Measurements from ENCODE around the gene KLHL25. TPM values are rescaled to one million over a fixed set of nuclear protein-coding genes. Genes with fewer than 3 reads are reported as not detected.
A peak's percentile ranks its signal among the peaks of the same experiment; 100 is the strongest.

The KLHL25 gene
- total and polyA plus RNA-seq, 2 experiments from 2014 or later, result 10.9 to 18.0 TPM

- no peaks in the 10 kb centered on the region for H3K9me3 ChIP-seq (ENCODE audit: low read depth)
- no peak for TF ChIP-seq CTCF (IDR thresholded peaks at IDR 0.05; ENCODE audit: low read depth, low read length)
- H3K27ac ChIP-seq, result no peak overlapping the region
- H3K4me3 ChIP-seq, result no peak overlapping the region
- H3K27me3 ChIP-seq, result no peaks in the 10 kb centered on the region
- no peak for DNase-seq (ENCODE audit: low read depth in 1 of 2, low spot score in 1 of 2)
- H3K4me1 ChIP-seq (ENCODE audit: low read depth), result no peaks in the 10 kb centered on the region
- H3K36me3 ChIP-seq, result peaks cover 42% of the 10 kb centered on the region
Observed at GRCh38 chr15:85741662-85742061, 53.1 kb downstream of the KLHL25 start.

GRCh38 chr15:85741021-85741421 lies 53.7 kb downstream of the KLHL25 start:
- Histone ChIP-seq H3K27ac (peak overlapping the region; percentile 39), H3K9me3 (ENCODE audit: low read depth) (no peaks in the 10 kb centered on the region), H3K4me3 (no peak overlapping the region), H3K27me3 (no peaks in the 10 kb centered on the region), H3K4me1 (ENCODE audit: low read depth) (no peaks in the 10 kb centered on the region), H3K36me3 (peaks cover 43% of the 10 kb centered on the region)
- TF ChIP-seq CTCF (IDR thresholded peaks at IDR 0.05; ENCODE audit: low read depth, low read length), result no peak
- DNase-seq (ENCODE audit: low read depth in 1 of 2, low spot score in 1 of 2), result no peak

- TF ChIP-seq CTCF (IDR thresholded peaks at IDR 0.05; ENCODE audit: low read depth, low read length), result no peak
- Histone ChIP-seq H3K4me1 (ENCODE audit: low read depth) (no peaks in the 10 kb centered on the region), H3K27ac (no peak overlapping the region), H3K4me3 (no peak overlapping the region), H3K9me3 (ENCODE audit: low read depth) (no peaks in the 10 kb centered on the region), H3K36me3 (peaks cover 43% of the 10 kb centered on the region), H3K27me3 (no peaks in the 10 kb centered on the region)
- DNase-seq (ENCODE audit: low read depth in 1 of 2, low spot score in 1 of 2), result no peak
Observed at GRCh38 chr15:85737061-85737460, 57.7 kb downstream of the KLHL25 start.

- Histone ChIP-seq H3K27ac (no peak overlapping the region), H3K27me3 (no peaks in the 10 kb centered on the region), H3K4me3 (no peak overlapping the region), H3K4me1 (ENCODE audit: low read depth) (no peaks in the 10 kb centered on the region), H3K36me3 (peaks cover 48% of the 10 kb centered on the region), H3K9me3 (ENCODE audit: low read depth) (no peaks in the 10 kb centered on the region)
- no peak for TF ChIP-seq CTCF (IDR thresholded peaks at IDR 0.05; ENCODE audit: low read depth, low read length)
- peak in 1 of 2 donors; percentile 25 for DNase-seq (ENCODE audit: low read depth in 1 of 2, low spot score in 1 of 2)
Observed at GRCh38 chr15:85733416-85733815, 61.3 kb downstream of the KLHL25 start.

- peak; percentile 70 to 81 for DNase-seq (ENCODE audit: low read depth in 1 of 2, low spot score in 1 of 2)
- no peak overlapping the region for H3K4me3 ChIP-seq
- no peaks in the 10 kb centered on the region for H3K27me3 ChIP-seq
- peaks cover 45% of the 10 kb centered on the region for H3K36me3 ChIP-seq
- peak; percentile 58 for TF ChIP-seq CTCF (IDR thresholded peaks at IDR 0.05; ENCODE audit: low read depth, low read length)
- no peaks in the 10 kb centered on the region for H3K9me3 ChIP-seq (ENCODE audit: low read depth)
- H3K27ac ChIP-seq, result no peak overlapping the region
- peaks cover 3% of the 10 kb centered on the region for H3K4me1 ChIP-seq (ENCODE audit: low read depth)
Observed at GRCh38 chr15:85730001-85730820, 64.5 kb downstream of the KLHL25 start.

Data from cardiac muscle cell (in vitro differentiated cells and primary cell).